ENCODE data around the gene BEAN1. TPM values are rescaled to one million over a fixed set of nuclear protein-coding genes. Genes with fewer than 3 reads are reported as not detected.
A peak's percentile ranks its signal among the peaks of the same experiment; 100 is the strongest.

BEAN1 gene
- total and polyA plus RNA-seq, 12 donors: 0.11 to 0.54 (median 0.18) TPM; not detected in 2

DNA sequence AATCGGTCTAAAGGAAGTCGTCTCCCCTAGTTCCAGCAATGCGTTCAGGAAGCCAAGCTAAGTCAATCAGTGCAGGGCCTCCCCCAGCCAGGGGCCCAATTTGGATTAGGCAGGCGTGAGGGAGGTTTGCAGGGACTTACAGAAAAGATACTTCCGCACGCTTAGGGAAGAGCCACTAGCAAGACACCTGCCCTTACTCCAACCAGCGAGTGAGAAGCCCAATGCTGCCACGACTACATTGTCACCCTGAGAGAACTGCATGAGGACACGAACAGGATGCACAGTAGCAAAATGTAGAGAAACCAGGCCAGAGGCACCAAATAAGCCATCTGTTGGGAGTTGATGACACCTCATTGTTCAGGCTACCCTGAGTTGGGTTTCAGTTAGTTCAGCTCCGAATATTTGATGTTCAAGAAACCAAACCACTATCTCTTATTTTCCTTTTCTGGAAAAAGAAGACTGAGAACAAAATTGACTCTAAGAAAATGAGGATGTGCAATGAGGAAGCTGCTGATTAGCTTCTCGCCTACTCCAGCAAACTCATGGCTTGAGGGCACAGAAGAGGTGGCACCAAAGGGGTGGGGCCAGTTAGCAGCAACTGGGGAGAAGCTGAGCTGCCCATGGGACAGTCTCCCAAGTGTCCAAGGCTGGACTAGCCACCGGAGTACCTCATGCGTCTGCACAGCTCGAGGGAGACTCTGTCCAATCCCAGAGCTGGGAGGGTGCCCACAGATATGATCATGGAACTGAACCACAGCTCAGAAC, 93.5 kb downstream of the BEAN1 start:
- Histone ChIP-seq H3K9me3 (replicated peaks in 1 of 3) (no peaks in the 10 kb centered on the region), H3K4me1 (replicated peaks in 1 of 2) (peaks cover 53 to 83% of the 10 kb centered on the region in 2 donors), H3K27ac (peak overlapping the region in 4 of 5 donors; percentile 15 to 97 (median 53)), H3K36me3 (replicated peaks in 1 of 2) (no peaks in the 10 kb centered on the region), H3K4me3 (no peak overlapping the region), H3K27me3 (no peaks in the 10 kb centered on the region)
- no peak for TF ChIP-seq POLR2A (IDR thresholded peaks at IDR 0.05)
- TF ChIP-seq, protein P1, sequence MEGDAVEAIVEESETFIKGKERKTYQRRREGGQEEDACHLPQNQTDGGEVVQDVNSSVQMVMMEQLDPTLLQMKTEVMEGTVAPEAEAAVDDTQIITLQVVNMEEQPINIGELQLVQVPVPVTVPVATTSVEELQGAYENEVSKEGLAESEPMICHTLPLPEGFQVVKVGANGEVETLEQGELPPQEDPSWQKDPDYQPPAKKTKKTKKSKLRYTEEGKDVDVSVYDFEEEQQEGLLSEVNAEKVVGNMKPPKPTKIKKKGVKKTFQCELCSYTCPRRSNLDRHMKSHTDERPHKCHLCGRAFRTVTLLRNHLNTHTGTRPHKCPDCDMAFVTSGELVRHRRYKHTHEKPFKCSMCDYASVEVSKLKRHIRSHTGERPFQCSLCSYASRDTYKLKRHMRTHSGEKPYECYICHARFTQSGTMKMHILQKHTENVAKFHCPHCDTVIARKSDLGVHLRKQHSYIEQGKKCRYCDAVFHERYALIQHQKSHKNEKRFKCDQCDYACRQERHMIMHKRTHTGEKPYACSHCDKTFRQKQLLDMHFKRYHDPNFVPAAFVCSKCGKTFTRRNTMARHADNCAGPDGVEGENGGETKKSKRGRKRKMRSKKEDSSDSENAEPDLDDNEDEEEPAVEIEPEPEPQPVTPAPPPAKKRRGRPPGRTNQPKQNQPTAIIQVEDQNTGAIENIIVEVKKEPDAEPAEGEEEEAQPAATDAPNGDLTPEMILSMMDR (IDR thresholded peaks at IDR 0.05): no peak
- intact Hi-C loops (cut with DNase I): no loop called here
- 76 to 83% (median 80%) methylated on average over 14 of the region's 14 CpGs for WGBS, 4 donors
- DNase-seq: peak in 4 of 7 donors; percentile 40 to 66 (median 54)

DNA sequence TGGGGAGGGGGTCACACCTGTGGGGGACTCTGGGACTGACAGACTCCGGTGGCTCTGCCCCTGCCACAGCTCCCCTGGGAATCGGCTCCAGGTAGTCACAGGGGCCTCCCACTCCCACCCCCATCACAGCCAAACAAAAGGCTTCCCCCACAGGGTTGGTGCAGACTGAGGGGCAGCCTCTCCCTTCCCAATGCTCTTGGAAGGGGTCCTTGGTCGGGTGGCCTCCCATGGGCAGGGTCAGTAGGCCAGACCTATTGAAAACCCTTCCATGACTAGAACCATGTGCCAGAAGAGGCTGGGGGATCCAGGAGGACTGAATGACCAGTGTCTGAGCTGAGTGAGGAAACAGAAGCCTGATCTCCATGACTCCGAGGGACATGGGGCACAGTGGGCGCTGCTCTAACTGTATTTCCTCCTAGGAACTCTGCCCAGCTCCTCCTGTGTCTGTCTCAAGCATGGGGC, 94.2 kb downstream of the BEAN1 start:
- Histone ChIP-seq H3K27ac (peak overlapping the region in 4 of 5 donors; percentile 22 to 97 (median 58)), H3K4me1 (replicated peaks in 1 of 2) (peaks cover 47 to 76% of the 10 kb centered on the region in 2 donors), H3K4me3 (no peak overlapping the region), H3K9me3 (replicated peaks in 1 of 3) (no peaks in the 10 kb centered on the region), H3K27me3 (no peaks in the 10 kb centered on the region), H3K36me3 (replicated peaks in 1 of 2) (no peaks in the 10 kb centered on the region)
- intact Hi-C loops (cut with DNase I): no loop called here
- 86 to 100% (median 87%) methylated on average over 3 to 5 of the region's 5 CpGs for WGBS, 4 donors
- DNase-seq: no peak
- TF ChIP-seq, protein P1 (IDR thresholded peaks at IDR 0.05): no peak
- TF ChIP-seq POLR2A (IDR thresholded peaks at IDR 0.05): no peak

DNA sequence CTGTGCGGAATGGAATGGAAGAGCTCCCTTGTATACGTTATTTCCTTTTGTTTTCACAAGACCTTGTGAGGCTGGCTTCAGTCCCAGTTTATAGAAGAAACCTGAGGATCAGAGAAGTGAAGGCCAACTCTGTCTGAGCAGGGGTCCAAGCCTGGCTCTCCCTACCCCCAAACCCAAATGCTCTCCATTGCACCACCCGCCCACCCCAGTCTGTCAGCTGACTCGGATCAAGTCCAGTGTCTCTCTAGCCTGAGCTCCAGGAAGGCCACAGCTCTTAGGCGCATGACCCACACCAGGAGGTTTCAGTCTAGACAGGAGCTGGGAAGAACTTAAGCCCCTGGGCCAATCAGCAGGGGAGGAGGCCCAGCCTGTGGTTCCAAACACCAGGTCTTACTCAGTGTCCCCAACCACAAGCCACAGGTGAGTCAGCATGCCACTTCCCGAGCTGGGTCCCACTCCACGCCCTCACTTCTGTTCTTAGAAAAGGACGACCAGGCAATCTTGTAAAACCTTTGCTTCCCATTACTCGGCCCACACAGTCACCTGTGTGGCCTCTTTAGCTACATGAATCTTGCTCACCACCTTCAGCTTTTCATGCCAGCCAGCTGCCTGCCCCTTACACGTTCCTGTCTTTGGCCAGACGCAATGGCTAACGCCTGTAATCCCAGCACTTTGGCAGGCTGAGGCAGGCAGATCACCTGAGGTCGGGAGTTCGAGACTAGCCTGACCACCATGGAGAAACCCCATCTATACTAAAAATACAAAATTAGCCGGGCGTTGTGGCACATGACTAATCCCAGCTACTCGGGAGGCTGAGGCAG, 95.1 kb downstream of the BEAN1 start:
- WGBS, 4 donors: 64 to 75% (median 69%) methylated on average over 16 to 17 of the region's 17 CpGs
- no peaks in the 10 kb centered on the region for H3K27me3 ChIP-seq
- intact Hi-C loops (cut with DNase I): no loop called here
- H3K4me1 ChIP-seq (replicated peaks in 1 of 2): peaks cover 41 to 69% of the 10 kb centered on the region in 2 donors
- peak overlapping the region in 3 of 5 donors; percentile 33 to 97 (median 84) for H3K27ac ChIP-seq
- no peaks in the 10 kb centered on the region for H3K9me3 ChIP-seq (replicated peaks in 1 of 3)
- H3K36me3 ChIP-seq (replicated peaks in 1 of 2): peaks cover 0 to 6% of the 10 kb centered on the region in 2 donors
- DNase-seq: peak in 4 of 7 donors; percentile 35 to 54 (median 44)
- no peak overlapping the region for H3K4me3 ChIP-seq
- no peak for TF ChIP-seq POLR2A (IDR thresholded peaks at IDR 0.05)
- TF ChIP-seq, protein P1 (IDR thresholded peaks at IDR 0.05): no peak

Measured in adrenal gland (tissue), 12 donors.